GM23338 (cell line): Measurements from ENCODE around the gene OAT. TPM values are rescaled to one million over a fixed set of nuclear protein-coding genes. Genes with fewer than 3 reads are reported as not detected.

Source experiments
- ATAC-seq: fragments of 200-7000 bp; cut with Tn5 transposase; 3 replicates; pipeline ENCODE4 v1.9.1; 2020
- DNase-seq: peaks from one replicate; pipeline ENCODE4 v3.0.0-alpha.2; 2015; ENCODE audit warnings: low spot score
- H2AFZ ChIP-seq: fragments of 200-600 bp; sonication (generic); 2 replicates; pipeline ENCODE4 v1.8.0; 2016; ENCODE audit warnings: antibody characterized with exemption, mild to moderate bottlenecking, moderate library complexity
- H3F3A ChIP-seq: fragments of 200-600 bp; sonication (generic); replicated peaks from 2 replicates; pipeline ENCODE4 v1.8.0; 2017; ENCODE audit warnings: antibody characterized with exemption, mixed run types, low read depth
- H3K27ac ChIP-seq: fragments of 200-600 bp; sonication (generic); 2 replicates; pipeline ENCODE4 v1.6.1; 2016; ENCODE audit warnings: low read depth
- H3K27me3 ChIP-seq: fragments of 200-600 bp; sonication (generic); 2 replicates; pipeline ENCODE4 v1.8.0; 2016; ENCODE audit warnings: mild to moderate bottlenecking, mixed run types, moderate library complexity; ENCODE audit not compliant: insufficient read depth
- H3K36me3 ChIP-seq: fragments of 200-600 bp; sonication (generic); 2 replicates; pipeline ENCODE4 v1.8.0; 2016; ENCODE audit warnings: mild to moderate bottlenecking; ENCODE audit not compliant: insufficient read depth
- H3K4me1 ChIP-seq: fragments of 200-600 bp; sonication (generic); 2 replicates; pipeline ENCODE4 v1.8.0; 2016; ENCODE audit warnings: mild to moderate bottlenecking, moderate library complexity; ENCODE audit not compliant: insufficient read depth
- H3K4me2 ChIP-seq: fragments of 200-600 bp; sonication (generic); 2 replicates; pipeline ENCODE4 v1.7.1; 2017; ENCODE audit warnings: mixed run types
- H3K4me3 ChIP-seq: fragments of 200-600 bp; sonication (generic); 2 replicates; pipeline ENCODE4 v1.6.1; 2016; ENCODE audit warnings: mixed run types
- H3K79me2 ChIP-seq: fragments of 200-600 bp; sonication (generic); replicated peaks from 2 replicates; pipeline ENCODE4 v1.8.0; 2017; ENCODE audit warnings: mild to moderate bottlenecking; ENCODE audit not compliant: insufficient read depth
- H3K9me2 ChIP-seq: fragments of 200-600 bp; sonication (generic); 2 replicates; pipeline ENCODE4 v1.8.0; 2017; ENCODE audit not compliant: insufficient read depth
- H4K20me1 ChIP-seq: fragments of 200-600 bp; sonication (generic); replicated peaks from 2 replicates; pipeline ENCODE4 v1.8.0; 2017; ENCODE audit warnings: mild to moderate bottlenecking; ENCODE audit not compliant: insufficient read depth
- H3K27ac Mint-ChIP-seq: 2 replicates; pipeline ENCODE4 v1.8.0; 2020; ENCODE audit warnings: inconsistent platforms, mild to moderate bottlenecking, moderate library complexity, mixed read lengths
- H3K27me3 Mint-ChIP-seq: 3 replicates; pipeline ENCODE4 v1.8.0; 2022; ENCODE audit warnings: low read depth, mild to moderate bottlenecking, moderate library complexity, mixed read lengths, inconsistent platforms; ENCODE audit not compliant: insufficient read depth, poor library complexity
- H3K36me3 Mint-ChIP-seq: 3 replicates; pipeline ENCODE4 v1.8.0; 2021; ENCODE audit warnings: low read depth, mild to moderate bottlenecking, inconsistent platforms, moderate library complexity, mixed read lengths
- H3K4me1 Mint-ChIP-seq: 3 replicates; pipeline ENCODE4 v1.8.0; 2020; ENCODE audit warnings: mild to moderate bottlenecking, inconsistent platforms, mixed read lengths
- H3K4me3 Mint-ChIP-seq: 3 replicates; pipeline ENCODE4 v1.8.0; 2021; ENCODE audit warnings: moderate library complexity, mild to moderate bottlenecking, inconsistent platforms, mixed read lengths
- H3K9me3 Mint-ChIP-seq: 3 replicates; pipeline ENCODE4 v1.8.0; 2020; ENCODE audit warnings: moderate library complexity, mild to moderate bottlenecking, inconsistent platforms, mixed read lengths
- CREB1 ChIP-seq: fragments of 250-450 bp; sonication (Bioruptor Pico); IDR thresholded peaks from 2 replicates; pipeline ENCODE4 v1.5.0; 2020; ENCODE audit warnings: low read depth, mild to moderate bottlenecking, moderate library complexity
- CTCF ChIP-seq, 2 experiments: fragments of 200-600 bp in 1 of 2; sonication (generic) in 1 of 2; conservative IDR thresholded peaks; 2 replicates each; pipeline versions ENCODE4 v1.5.1 to v1.6.1; 2016 to 2017; ENCODE audit warnings: antibody characterized with exemption in 2 of 2, low read depth in 2 of 2, mild to moderate bottlenecking in 2 of 2, moderate library complexity in 1 of 2
- ETS1 ChIP-seq: IDR thresholded peaks from 2 replicates; pipeline ENCODE4 v1.6.1; 2016; ENCODE audit warnings: antibody characterized with exemption
- EZH2 ChIP-seq: fragments of 200-600 bp; sonication (generic); IDR thresholded peaks from one replicate; pipeline ENCODE4 v1.8.0; 2017; ENCODE audit warnings: antibody characterized with exemption, mild to moderate bottlenecking, low read depth; ENCODE audit not compliant: unreplicated experiment
- EZH2phosphoT487 ChIP-seq: fragments of 200-600 bp; sonication (generic); IDR thresholded peaks from one replicate; pipeline ENCODE4 v1.8.1; 2018; ENCODE audit warnings: antibody characterized with exemption; ENCODE audit not compliant: unreplicated experiment
- JUNB ChIP-seq: IDR thresholded peaks from one replicate; pipeline ENCODE4 v1.6.1; 2016; ENCODE audit warnings: antibody characterized with exemption; ENCODE audit not compliant: unreplicated experiment
- NANOG ChIP-seq: IDR thresholded peaks from 2 replicates; pipeline ENCODE4 v1.6.1; 2016; ENCODE audit warnings: antibody characterized with exemption, borderline replicate concordance
- POLR2AphosphoS5 ChIP-seq: IDR thresholded peaks from 2 replicates; pipeline ENCODE4 v1.6.1; 2016; ENCODE audit warnings: antibody characterized with exemption, low read depth
- REST ChIP-seq: IDR thresholded peaks from one replicate; pipeline ENCODE4 v1.6.1; 2018; ENCODE audit warnings: antibody characterized with exemption; ENCODE audit not compliant: unreplicated experiment
- STAT1 ChIP-seq: IDR thresholded peaks from one replicate; pipeline ENCODE4 v1.6.1; 2016; ENCODE audit warnings: antibody characterized with exemption; ENCODE audit not compliant: unreplicated experiment
- ZNF114 ChIP-seq: fragments of 250-450 bp; sonication (Bioruptor Pico); IDR thresholded peaks from 2 replicates; pipeline ENCODE4 v1.5.0; 2020; ENCODE audit warnings: mild to moderate bottlenecking, moderate library complexity
- ZNF331 ChIP-seq: fragments of 250-450 bp; sonication (Bioruptor Pico); IDR thresholded peaks from 2 replicates; pipeline ENCODE4 v1.5.0; 2020; ENCODE audit warnings: low read depth, mild to moderate bottlenecking, moderate library complexity
- ZNF462 ChIP-seq: fragments of 250-450 bp; sonication (Bioruptor Pico); IDR thresholded peaks from 2 replicates; pipeline ENCODE4 v1.5.0; 2020; ENCODE audit warnings: mild to moderate bottlenecking, moderate library complexity
- polyA plus RNA-seq: library from polyadenylated mRNA; unstranded; fragments of >200 nt; fragmentation: Nextera tagmentation; extraction: Ambion mirVana; gene quantifications from 2 replicates; pipeline ENCODE4 v1.2.1, GENCODE V29; 2016
- total RNA-seq: library from RNA; depleted of rRNA; stranded (reverse); fragments of >200 nt; shearing (Covaris generic); gene quantifications from 2 replicates; pipeline ENCODE4 v1.2.3, GENCODE V29; 2014

OAT gene
- total and polyA plus RNA-seq, 2 experiments from 2014 or later = 131 to 139 TPM

- Histone ChIP-seq H3K4me3 (peak overlapping the region; percentile 8; the same call in 1 of the 2 replicates), H3K79me2 (peaks cover 36% of the 10 kb centered on the region), H3K27me3 (no peaks in the 10 kb centered on the region), H3F3A (peaks cover 28% of the 10 kb centered on the region), H2AFZ (no peak overlapping the region), H3K4me1 (peaks cover 68% of the 10 kb centered on the region), H4K20me1 (no peaks in the 10 kb centered on the region), H3K4me2 (peak overlapping the region; percentile 63), H3K9me2 (no peaks in the 10 kb centered on the region), H3K36me3 (peaks cover 4% of the 10 kb centered on the region; the same call in 1 of the 2 replicates), H3K27ac (peak overlapping the region; percentile 75)
- no peak for DNase-seq
- no peaks in the 10 kb centered on the region for H3K9me3 Mint-ChIP-seq
- no peak overlapping the region; the same call in 2 of the 3 replicates for H3K4me3 Mint-ChIP-seq
- H3K27ac Mint-ChIP-seq = peak overlapping the region; percentile 59; the same call in 1 of the 2 replicates
- H3K27me3 Mint-ChIP-seq = peaks cover 15% of the 10 kb centered on the region
- H3K36me3 Mint-ChIP-seq = peaks cover 15% of the 10 kb centered on the region
- TF ChIP-seq EZH2 (no peak), EZH2phosphoT487 (no peak), ZNF114 (CRISPR knock-in tag) (no peak), JUNB (no peak), STAT1 (no peak), POLR2AphosphoS5 (no peak), CTCF (conservative IDR thresholded peaks at IDR 0.05; ENCODE audit: low read depth in 2 of 2) (no peak), CREB1 (CRISPR knock-in tag) (no peak), ZNF331 (CRISPR knock-in tag) (no peak), NANOG (no peak), REST (no peak), ETS1 (no peak), ZNF462 (CRISPR knock-in tag) (no peak)
- ATAC-seq = no peak
- H3K4me1 Mint-ChIP-seq = peaks cover 58% of the 10 kb centered on the region
These were observed 46.5 kb upstream of the OAT start for GRCh38 chr10:124465003-124465776.
